IPS-18a (cell line): ENCODE results near the gene KCNIP3.
"Not testable (repeated sequence)": the region's sequence is repeated elsewhere in the genome, so short reads cannot be mapped to it uniquely, and the experiment has no call there.

Experiments used
- H3K27ac ChIP-seq: one replicate; pipeline ENCODE4 v1.5.1; 2013; ENCODE audit warnings: low read length
- H3K27me3 ChIP-seq: one replicate; pipeline ENCODE4 v1.6.1; 2013; ENCODE audit warnings: mild to moderate bottlenecking, low read length; ENCODE audit not compliant: control insufficient read depth, insufficient read depth
- H3K36me3 ChIP-seq: one replicate; pipeline ENCODE4 v1.6.1; 2013; ENCODE audit warnings: low read depth, low read length; ENCODE audit not compliant: control insufficient read depth
- H3K4me1 ChIP-seq: one replicate; pipeline ENCODE4 v1.6.1; 2013; ENCODE audit warnings: low read depth, low read length; ENCODE audit not compliant: control insufficient read depth
- H3K4me3 ChIP-seq: one replicate; pipeline ENCODE4 v1.5.1; 2013; ENCODE audit warnings: low read length
- H3K9ac ChIP-seq: one replicate; pipeline ENCODE4 v1.6.1; 2013; ENCODE audit warnings: mild to moderate bottlenecking, low read length, moderate library complexity
- H3K9me3 ChIP-seq: one replicate; pipeline ENCODE4 v1.6.1; 2013; ENCODE audit warnings: low read depth, low read length; ENCODE audit not compliant: control insufficient read depth

Gene KCNIP3

DNA sequence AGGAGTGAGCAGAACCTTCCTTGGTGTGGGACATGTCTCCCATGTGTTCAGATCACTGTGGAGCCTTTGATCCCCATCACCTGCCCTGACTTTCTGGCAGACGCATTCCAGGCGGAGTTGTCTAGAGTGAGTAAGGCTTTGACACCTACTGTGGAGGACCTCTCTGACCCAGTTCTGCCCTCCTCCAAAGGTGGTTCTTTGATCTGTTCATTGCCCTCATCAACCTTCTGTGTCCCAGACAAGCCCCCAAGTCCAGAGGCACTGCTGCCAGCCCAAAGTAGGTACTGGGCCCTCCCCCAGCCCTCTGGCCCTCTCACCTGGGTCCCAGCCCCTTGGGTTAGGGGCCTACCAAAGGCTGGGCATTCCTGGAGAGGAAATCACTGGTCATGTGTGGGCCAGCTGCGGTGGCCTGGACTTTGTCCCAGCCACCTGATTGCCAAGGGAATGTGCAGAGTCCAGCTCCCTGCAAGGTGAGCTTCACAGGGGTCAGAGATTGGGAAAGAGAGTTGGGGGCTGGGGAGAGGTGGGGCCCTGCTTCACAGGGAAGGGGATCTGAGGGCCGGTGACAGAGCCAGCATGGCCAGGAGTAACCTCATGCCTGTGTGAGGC, 93.2 kb downstream of the KCNIP3 start:
- Histone ChIP-seq H3K27ac (no peak overlapping the region), H3K4me1 (no peaks in the 10 kb centered on the region), H3K9ac (no peak overlapping the region), H3K9me3 (no peaks in the 10 kb centered on the region), H3K27me3 (peaks cover 4% of the 10 kb centered on the region), H3K4me3 (no peak overlapping the region), H3K36me3 (no peaks in the 10 kb centered on the region)

DNA sequence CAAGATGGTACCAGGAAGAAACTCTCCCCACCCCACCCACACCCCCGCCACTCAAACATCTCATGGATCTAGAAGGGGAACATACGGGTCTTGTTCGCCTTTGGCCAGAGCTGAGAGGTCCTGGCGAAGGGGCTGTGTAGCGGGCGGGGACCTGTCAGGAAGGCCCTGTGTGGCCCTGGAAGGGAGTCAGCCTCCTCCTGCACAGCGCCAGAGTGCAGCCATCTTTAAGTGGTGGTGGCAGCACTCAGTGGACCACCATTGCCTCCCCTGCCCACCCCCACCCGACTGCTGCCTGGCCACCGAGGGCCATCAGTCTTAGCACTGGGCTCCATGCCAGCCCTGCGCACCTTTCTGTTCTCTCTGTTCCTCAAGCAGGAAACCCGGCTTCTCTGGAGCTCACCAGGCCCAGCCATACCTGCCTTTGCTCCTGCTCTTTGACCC, 93.8 kb downstream of the KCNIP3 start:
- H3K27ac ChIP-seq = no peak overlapping the region
- H3K9me3 ChIP-seq = no peaks in the 10 kb centered on the region
- H3K9ac ChIP-seq = no peak overlapping the region
- H3K4me1 ChIP-seq = no peaks in the 10 kb centered on the region
- no peaks in the 10 kb centered on the region for H3K36me3 ChIP-seq
- H3K27me3 ChIP-seq = peaks cover 4% of the 10 kb centered on the region
- no peak overlapping the region for H3K4me3 ChIP-seq

DNA sequence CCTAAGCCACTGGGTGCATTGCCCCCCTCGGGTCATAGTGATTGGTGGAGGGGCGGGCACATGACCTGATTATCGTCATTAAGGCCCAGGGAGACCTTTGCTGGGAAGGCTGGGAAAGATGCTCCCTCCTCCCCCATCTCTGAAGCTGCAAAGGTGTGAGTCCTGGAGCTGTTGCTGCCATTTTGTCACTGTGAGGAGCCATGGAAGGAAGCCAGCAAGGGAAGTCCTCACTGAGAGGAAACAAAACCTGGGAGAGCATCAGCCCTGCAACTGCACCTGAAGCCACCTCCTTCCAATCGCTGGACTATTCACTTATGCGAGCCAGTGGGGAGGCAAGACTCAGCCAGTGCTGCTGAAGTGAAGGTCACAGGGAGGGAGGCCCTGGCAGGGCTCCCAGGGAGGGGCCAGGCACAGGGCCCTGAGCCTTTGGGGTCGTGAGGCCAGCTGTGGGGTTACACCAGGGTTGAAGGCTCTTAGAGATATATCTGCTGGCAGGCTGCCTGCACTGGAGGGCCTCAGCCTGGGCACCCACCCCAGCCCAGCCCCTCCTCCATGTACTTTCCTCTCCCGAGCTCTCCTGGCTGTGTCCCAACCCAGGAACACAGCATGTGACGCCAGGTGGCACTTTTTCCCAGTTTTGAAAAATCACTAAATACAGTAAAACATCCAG, 94.6 kb downstream of the KCNIP3 start:
- Histone ChIP-seq H3K9ac (no peak overlapping the region), H3K9me3 (no peaks in the 10 kb centered on the region), H3K27me3 (peaks cover 4% of the 10 kb centered on the region), H3K4me3 (no peak overlapping the region), H3K27ac (no peak overlapping the region), H3K4me1 (no peaks in the 10 kb centered on the region), H3K36me3 (no peaks in the 10 kb centered on the region)

DNA sequence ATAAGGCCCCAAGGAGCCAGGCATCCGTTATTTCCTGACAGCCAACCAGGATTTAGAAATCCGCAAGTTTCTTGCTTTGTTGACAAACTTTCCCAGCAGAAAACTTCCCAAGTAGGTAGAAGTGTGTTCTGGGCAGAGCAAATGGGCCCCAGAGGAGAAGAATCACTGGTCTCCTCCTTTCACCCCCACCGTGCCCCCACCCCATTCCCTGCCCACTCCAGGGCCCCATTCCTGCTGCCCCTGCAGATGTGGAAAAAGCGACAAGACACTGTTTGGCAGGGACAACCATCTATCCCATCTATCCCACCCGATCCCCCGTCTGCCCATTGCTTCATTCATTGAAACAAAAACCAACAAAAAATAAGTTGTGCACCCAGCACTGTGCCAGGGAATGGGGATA, 95.2 kb downstream of the KCNIP3 start:
- peaks cover 4% of the 10 kb centered on the region for H3K27me3 ChIP-seq
- peaks cover 3% of the 10 kb centered on the region for H3K4me1 ChIP-seq
- H3K4me3 ChIP-seq = no peak overlapping the region
- no peaks in the 10 kb centered on the region for H3K36me3 ChIP-seq
- no peak overlapping the region for H3K9ac ChIP-seq
- H3K27ac ChIP-seq = no peak overlapping the region
- no peaks in the 10 kb centered on the region for H3K9me3 ChIP-seq

DNA sequence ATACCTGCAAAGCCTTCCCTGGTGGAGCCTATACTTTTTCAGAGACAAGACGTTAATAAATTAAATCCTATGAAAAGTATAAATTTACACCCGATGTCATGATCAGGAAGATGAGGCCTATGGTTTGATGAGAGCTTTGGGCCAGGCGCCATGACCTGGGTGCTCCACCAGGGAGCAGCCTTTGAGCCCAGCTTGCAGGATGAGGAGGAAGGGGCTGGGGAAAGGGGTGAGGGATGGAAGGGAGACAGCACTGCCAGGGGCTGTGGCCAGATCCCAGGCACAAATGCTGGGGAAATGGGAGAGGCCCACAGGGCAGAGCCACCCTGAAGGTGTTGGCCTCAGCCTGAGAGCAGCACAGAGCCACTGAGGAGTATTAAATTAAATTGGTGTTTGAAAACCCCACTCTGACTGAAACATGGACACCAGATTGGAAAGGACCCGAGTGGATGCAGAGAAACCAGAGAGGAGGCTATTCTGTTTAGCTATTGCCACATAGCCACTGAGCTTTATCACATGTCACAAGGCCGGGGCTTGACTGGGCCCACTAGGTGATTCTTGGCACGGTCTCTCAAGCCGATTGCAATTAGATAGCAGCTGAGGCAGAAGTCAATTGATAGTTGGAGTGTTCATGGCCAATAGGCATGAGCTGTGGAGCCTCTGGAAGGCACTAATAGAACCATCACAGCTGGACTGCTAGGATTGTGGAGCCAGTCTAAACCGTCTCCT, 95.7 kb downstream of the KCNIP3 start:
- H3K9ac ChIP-seq = no peak overlapping the region
- peaks cover 4% of the 10 kb centered on the region for H3K27me3 ChIP-seq
- H3K9me3 ChIP-seq = no peaks in the 10 kb centered on the region
- H3K4me3 ChIP-seq = no peak overlapping the region
- H3K36me3 ChIP-seq = no peaks in the 10 kb centered on the region
- H3K27ac ChIP-seq = no peak overlapping the region
- H3K4me1 ChIP-seq = peaks cover 4% of the 10 kb centered on the region

DNA sequence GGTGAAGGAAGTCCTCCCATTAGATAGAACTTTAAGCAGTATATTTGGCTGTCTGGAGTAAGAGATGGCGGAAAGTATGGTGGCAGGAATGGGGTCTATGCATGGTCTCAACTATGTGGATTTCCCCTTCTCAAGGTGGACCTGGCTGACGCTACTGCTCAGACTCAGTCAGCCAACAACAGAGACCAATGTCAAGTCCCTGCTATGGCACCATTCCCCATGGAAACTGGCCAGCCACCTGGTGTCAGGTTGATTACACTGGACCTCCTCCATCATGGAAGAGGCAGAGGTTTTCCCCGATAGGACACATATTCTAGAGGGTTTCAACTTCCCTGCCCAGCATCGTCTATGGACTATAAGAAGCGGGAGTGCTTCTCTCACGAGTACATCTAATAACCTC, 96.8 kb downstream of the KCNIP3 start:
- Histone ChIP-seq H3K27me3 (no peaks in the 10 kb centered on the region), H3K4me1 (peaks cover 4% of the 10 kb centered on the region), H3K4me3 (no peak overlapping the region), H3K9me3 (no peaks in the 10 kb centered on the region), H3K27ac (no peak overlapping the region), H3K36me3 (no peaks in the 10 kb centered on the region), H3K9ac (no peak overlapping the region)

DNA sequence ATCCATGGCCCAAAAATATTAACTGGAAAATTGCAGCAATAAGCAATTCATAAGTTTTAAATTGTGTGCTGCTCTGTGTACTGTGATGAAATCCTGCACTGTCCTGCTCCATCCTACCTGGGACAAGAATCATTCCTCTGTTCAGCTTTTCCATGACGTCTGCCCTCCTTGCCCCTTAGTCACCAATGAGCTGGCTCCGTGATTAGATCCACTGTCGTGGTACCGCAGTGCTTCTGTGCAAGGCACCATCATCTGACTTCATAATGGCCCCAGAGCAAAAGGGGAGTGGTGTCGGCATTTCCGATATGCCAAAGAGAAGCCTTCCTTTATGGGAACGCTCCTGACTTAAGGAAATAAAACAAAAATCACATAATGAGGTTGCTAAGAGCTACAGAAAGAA, 101.9 kb downstream of the KCNIP3 start:
- Histone ChIP-seq H3K27me3 (no peaks in the 10 kb centered on the region), H3K9me3 (no peaks in the 10 kb centered on the region), H3K4me3 (no peak overlapping the region), H3K9ac (no peak overlapping the region), H3K36me3 (no peaks in the 10 kb centered on the region), H3K4me1 (peaks cover 6% of the 10 kb centered on the region), H3K27ac (no peak overlapping the region)

DNA sequence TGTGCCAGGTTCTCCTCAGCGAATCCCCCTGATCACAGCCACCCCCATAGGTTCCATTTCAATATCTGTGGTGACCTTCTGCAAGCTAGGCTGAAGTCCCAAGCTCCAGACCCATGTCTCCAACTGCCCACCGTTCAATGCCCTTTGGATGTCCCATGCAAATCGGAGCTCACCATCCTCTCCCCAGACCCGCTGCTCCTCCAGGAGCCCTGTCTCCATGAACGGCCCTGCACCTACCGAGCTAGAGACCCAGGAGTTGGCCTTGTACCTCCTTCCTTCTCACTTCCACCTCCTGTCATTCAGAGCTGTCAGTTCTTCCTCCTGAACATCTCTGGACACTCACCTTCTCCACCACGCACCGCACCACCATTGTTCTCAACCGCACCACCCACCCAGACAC, 104.3 kb downstream of the KCNIP3 start:
- Histone ChIP-seq H3K9ac (no peak overlapping the region), H3K4me3 (peak overlapping the region; percentile 93), H3K4me1 (peaks cover 6% of the 10 kb centered on the region), H3K27ac (no peak overlapping the region), H3K27me3 (no peaks in the 10 kb centered on the region), H3K36me3 (no peaks in the 10 kb centered on the region), H3K9me3 (no peaks in the 10 kb centered on the region)

DNA sequence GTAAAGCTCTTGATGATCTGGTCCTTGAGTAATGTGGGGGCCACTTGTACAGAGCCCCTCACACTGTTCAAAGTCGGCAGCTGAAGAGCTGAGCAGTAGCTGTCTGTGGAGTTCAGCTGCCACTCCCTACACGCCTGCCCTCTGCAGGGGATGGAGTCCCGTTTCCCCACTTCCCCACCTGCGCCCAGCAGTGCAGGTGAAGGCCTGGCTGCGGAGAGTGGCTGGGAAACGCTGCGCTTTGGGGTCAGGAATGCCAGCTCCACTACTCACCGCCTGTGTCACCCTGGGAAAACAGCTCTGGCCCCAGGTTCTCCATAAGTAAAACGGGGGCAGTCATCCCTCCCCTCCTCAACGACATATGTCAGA, 104.8 kb downstream of the KCNIP3 start:
- H3K27me3 ChIP-seq, H3K9me3 ChIP-seq, H3K36me3 ChIP-seq, H3K4me1 ChIP-seq, H3K27ac ChIP-seq: not testable (repeated sequence)
- Histone ChIP-seq H3K9ac (peak overlapping the region; percentile 84), H3K4me3 (peak overlapping the region; percentile 93)

DNA sequence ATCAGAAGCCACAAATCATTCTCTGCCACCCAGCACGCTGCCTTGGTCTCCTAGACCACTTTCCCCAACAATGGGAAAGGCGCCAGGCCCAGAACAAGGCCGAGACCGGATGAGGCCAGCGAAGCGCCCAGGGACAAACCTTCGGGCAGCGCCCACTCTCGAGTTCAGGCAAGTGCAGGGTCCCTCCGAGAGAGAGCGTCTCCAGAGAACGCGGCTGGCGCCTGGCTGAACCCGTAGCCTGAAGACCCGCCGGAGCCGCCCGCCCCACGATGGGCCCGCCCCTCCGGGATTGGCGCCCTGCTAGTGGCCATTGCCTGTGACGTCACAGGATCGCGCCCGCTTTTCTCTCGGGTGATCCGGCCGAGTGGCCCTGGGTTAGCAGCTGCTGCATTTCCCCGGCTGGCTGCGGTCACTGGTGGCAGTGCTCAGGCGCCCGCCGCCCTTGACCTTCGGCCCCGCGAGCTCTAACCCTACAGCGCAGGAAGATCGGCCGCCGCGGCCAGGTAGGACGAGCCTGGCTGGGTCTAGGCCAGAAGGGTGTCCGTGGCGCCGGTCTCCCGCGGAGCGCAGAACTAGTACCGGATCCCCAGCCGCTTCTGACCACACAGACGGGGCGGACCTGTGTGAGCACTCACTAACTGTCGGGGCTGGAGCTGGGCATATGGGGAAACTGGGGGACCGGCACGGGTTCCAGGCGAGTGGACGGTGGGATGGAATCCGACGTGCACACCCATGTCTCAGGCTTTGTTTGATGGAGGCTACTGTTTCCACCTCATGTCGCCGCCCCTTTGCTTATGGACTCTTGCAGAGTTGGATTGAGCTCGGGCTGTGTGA, 105.4 kb downstream of the KCNIP3 start, which contains the start of gene FAHD2A:
Gene FAHD2A, plus strand, starts transcription at position 339 of the 834 bp plus-strand sequence. CDS start 2,851 bp downstream, outside the sequence.
- Histone ChIP-seq H3K36me3 (no peaks in the 10 kb centered on the region), H3K9me3 (no peaks in the 10 kb centered on the region), H3K27ac (no peak within 1 kb of the TSS), H3K4me1 (peaks cover 2% of the 10 kb centered on the region), H3K9ac (peak within 1 kb of the TSS; percentile 84), H3K4me3 (peak within 1 kb of the TSS; percentile 93), H3K27me3 (no peaks in the 10 kb centered on the region)

DNA sequence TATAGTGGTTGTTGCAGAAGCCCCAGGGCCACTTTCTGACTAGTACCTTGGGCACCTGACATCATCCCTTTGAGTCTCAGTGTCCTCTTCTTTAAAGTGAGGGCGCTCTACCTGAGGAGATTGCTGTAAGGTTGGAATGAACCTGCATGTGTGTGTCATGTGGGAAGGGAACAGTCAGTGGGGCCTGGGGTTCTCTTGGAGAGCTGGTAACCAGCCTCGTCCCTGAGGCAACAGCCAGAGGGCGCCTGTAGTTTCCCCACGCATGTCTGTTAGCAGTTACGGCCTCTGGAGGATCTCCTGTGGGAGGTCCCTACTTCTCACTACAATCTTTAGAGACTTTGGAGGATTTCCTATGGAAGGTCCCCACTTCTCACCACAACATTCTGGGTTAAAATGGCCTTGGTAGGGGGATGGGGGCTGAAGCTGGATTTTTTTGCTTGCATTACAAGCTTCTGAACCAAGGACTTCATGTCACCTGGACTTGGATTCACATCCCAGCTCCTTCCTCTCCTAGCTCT, 106.1 kb downstream of the KCNIP3 start:
- not testable (repeated sequence) for H3K27me3 ChIP-seq, H3K27ac ChIP-seq, H3K36me3 ChIP-seq, H3K4me1 ChIP-seq, H3K9me3 ChIP-seq
- peak overlapping the region; percentile 84 for H3K9ac ChIP-seq
- peak overlapping the region; percentile 93 for H3K4me3 ChIP-seq
